ENCODE results near the gene DCLK2.

DCLK2 gene

DNA sequence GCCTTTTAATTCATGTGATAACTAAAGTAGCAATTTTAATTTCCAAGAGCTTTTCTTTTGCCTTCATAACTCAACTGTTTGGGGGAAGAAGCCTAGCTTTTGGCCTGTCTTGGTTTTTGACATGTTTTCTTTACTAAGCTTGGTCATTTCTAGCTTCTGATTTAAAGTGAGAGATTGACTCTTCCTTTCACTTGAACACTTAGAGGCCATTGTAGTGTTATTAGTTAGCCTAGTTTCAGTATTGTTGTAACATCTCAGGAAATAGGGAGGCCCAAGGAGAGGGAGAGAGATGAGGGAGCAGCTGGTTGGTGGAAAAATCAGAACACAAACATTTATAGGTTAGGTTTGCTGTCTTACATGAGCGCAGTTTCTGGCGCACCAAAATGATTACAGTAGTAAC, 44.8 kb downstream of the DCLK2 start:
- no peak for FAIRE-seq

DNA sequence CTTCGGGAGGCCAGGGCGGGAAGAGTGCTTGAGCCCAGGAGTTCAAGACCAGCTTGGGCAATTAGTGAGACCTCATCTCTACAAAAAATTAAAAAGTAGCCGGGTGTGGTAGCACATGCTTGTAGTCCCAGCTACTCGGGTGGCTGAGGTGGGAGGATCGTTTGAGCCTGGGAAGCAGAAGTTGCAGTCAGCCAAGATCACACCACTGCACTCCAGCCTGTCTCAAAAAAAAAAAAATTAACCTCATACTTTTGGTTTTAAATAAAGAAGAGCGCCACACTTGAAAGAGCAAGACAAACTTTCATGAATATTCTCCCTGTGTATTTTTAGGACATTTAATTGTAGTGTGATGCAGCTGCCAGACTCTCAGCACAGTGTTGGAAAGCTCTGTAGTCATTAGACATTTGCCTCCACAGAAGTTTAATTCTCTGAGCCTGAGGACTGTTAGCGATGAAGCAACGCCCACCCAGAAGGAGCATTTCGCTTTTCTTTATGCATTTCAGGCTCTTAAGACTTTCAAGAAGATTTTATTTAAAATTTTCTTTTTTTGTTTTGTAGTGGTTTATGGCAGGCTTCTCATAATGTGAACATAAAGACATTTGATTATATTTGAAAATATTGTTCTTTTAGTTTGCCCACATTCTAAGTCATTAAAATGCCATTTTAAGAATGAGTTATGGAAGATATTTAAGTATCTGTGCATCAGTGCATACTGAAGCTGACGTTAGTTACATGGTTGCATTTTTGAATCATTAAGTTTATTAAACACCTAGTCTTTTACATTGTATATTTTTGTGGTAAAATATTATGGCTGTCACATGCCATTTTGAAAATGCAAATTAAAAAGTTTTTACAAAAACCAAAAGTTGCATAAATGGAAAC, 45.8 kb downstream of the DCLK2 start:
- FAIRE-seq = no peak

DNA sequence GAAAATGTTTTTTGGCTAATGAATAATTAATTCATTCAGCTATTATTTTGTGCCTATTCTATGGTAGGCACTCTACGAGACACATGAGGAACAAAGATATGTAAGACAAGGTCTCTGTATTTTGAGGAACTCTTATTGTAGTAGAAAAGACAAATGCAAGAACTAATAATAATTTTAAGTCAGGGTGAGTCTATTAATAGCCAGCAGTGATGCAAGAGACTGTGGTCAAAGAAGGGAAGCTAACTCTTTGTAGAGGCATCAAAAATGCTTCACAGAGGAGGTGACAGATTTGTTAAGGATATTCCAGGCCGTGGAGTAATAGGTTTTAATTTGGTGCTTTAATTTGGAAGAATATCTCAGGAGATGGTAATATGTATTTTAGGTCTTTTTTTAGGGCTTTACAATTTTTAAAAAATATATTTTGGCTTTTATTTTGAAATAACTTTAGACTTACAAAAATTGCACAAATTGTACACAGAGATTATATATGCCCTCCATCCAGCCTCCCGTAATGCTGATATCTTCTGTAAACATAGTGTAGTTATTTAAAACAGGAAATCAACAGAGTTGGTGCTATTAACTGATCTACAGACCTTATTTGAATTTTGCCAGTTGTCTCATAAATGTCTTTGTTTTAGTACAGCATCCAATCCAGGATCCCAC, 48.1 kb downstream of the DCLK2 start:
- FAIRE-seq = no peak

GRCh38 chr4:150126864-150127203, 48.6 kb downstream of the DCLK2 start:
- FAIRE-seq = no peak

DNA sequence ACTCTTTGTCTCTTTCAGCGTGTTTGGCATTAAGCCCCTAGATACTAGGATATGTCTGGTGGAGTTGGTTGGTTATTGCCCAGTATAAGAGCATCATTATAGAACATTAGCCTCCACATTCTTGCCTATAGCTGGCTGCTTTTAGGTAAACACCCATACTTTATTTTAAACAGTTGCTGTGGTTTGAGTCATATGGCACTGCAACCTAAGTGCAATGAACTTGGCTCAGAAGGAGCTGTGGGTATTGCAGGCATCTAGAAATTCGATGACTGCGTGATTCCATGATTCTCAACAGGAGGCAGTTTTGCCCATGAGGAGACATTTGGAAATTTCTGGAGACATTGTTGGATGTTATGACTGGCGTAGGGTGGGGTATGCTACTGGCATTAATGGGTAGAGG, 49.5 kb downstream of the DCLK2 start:
- FAIRE-seq = no peak

- FAIRE-seq = no peak
Observed at GRCh38 chr4:150130933-150131332, 52.7 kb downstream of the DCLK2 start.

DNA sequence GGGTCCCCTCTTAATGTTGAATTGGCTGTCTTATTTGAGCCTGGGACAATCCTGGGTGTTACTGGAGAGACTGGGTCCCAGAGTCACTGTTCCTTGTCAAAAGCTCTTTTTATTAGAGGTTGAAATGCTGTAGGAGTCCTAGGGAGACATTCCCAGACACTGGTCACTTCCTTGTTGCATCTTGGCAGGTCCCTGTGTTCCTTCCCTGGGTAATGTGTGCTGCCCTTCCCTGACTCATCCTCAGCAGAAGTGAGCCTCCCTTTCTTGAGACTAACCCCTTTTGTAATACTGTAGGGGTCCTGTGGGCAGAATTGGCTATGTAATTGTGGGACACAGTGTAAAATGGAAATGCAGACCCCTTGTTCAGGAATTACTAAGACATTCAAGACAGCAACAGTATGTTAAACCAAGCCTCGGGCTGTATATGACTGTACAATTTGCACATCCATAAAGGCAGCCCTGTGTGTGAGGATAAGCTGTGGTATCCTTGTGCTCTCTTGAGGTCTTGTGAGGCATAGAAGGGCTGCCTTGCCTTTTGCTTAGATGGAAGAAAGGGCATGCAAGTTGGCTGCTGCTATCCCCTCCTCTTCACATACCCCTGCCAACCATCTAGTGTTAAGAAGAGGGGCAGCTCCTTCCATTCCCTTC, 53.5 kb downstream of the DCLK2 start:
- FAIRE-seq = no peak

GRCh38 chr4:150133605-150134004, 55.4 kb downstream of the DCLK2 start:
- no peak for FAIRE-seq

GRCh38 chr4:150135134-150135772, 57.0 kb downstream of the DCLK2 start:
- no peak for FAIRE-seq

DNA sequence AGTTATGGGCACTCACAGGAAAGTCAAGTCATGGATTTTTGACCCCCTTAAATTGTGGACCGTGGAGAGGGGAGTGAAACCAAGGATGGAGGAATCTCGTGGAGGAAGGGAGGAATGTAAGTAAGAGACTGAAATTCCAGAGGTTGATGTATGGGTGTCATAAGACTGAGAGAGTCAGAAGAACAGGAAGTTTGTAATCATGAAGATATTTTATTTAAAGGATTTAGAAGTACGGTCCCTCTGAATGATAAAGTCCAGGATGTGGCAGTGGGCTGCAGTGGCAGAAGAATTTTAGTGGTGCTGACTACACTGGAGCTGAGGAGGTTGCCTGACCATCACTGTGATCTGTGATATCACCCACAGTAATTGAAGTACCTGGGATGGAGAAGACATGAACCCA, 57.8 kb downstream of the DCLK2 start:
- FAIRE-seq = no peak

DNA sequence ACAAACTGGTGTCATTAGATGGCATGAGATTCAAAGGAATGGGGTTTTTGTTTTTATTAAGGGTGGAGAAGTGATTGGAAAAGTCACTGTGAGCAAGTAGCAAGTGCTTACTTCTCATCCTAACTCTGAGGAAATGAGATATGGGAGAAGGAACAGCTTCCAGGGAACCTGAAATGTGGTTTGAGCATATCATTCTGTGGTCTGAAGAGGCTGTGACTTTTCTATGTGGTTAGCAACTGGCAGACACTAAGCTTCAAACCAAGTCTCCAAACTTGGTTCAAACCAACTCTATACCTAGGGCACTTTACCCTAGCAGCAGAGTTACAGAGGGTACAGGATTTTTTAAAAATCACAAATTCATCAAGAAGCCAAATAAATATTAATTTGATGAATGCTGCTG, 58.2 kb downstream of the DCLK2 start:
- FAIRE-seq = no peak

DNA sequence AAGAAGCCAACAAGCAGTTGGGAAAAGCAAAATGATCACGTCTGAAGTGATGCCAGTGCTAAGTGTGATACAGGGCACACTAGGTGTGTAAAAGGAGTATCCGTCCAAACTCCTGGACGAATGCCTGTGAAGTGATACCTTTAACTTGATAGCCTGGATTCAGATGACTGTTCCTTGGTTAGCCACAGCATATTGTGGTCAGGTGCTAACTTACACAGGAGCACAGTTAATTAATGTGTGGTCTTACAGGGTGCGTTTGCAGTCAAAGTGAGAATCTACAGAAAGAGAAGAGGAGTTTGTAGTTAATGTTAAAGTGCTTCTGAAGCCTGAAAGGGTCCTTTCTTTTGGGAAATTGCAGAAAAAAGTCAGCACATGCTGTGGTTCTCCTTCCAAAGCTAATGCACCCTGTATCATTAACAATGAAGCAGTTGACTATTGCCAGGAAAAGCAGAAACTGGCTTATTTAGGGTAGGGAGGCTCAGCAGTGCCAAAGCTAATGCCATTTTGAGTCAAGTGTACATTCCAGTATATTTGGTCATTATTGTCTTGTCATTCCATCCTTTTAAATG, 61.1 kb downstream of the DCLK2 start:
- FAIRE-seq = no peak

DNA sequence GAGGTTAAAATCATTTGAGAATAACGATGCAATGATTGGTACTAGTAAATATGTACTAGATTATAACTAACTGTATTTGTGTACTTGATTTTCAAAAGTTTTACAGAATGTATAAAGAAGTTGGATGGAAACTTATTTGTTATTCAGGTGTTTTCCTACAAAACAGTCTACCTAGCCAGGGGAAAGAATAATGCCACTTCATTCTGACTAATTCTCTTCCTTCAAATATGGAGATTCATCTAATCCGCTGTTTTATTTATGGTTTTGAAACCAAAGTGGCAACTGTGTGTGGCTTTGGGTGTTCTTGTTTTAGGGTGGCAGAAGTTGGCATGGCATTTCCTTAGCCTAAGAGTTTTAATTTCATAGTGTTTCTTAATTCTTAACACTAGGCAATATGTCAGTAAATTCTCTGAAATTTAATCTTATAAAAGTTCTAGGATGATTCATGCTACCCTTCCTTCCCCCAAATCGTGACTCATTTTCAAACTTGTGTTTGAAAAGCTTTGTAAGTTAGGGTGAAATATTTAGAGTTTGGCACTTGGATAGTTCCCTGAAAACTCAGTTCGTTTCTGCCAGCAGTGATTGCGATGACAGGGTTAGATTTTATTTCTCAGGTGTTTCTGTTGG, 62.6 kb downstream of the DCLK2 start:
- no peak for FAIRE-seq

- peak; percentile 97 for FAIRE-seq
Observed at GRCh38 chr4:150141756-150142155, 63.5 kb downstream of the DCLK2 start.

DNA sequence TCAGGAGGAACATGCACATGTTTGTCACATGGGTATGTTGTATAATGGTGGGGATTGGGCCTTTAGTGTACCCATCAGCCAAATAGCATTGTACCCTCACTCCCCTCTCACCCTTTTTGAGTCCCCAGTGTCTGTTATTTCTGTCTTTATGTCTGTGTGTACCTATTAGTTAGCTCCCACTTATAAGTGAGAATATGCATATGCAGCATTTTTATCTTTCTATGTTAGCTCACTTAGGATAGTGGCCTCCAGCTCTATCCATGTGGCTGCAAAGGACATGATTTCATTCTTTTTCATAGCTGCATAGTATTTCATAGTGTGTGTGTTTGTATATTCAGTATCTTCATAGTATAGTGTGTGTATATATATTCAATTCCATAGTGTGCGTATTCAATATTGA, 64.6 kb downstream of the DCLK2 start:
- FAIRE-seq = no peak

DNA sequence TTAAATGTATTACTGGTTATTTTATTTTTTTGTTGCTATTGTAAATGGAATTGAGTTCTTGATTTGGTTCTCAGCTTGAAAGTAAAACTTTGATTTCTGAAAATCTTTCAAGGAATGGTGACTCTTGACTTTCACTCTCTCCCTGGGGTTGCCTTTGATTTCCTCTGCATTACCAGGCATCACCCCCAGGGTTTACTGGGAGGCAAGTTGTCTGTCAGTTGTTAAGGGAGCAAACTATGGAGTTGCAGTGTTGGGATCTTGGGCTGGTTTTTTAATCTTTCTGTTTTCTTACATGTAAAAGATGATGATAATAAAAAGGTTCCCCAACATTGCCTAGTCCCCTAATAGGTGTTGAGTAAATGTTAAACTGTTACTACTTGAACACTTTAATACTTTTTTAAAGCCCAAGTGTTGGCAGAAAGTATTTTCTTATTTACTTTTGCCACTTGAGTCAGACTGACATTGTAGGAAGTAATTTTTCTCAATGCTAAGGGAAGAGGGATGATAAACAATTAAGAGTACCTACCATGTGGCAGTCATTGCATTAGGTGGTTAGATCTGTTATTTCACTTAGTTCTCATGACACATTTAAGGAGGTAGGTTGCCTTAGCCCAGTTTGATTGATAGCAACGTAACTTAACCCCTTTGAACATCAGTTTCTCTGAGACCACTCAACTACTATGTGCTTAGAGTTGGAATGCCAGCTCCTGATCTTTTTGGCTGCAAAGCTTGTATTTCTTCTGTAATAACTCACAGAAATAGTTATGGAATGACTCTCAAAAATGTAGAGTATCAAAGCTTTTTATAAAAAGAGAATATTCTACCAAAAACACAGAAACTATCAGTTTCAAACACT, 67.1 kb downstream of the DCLK2 start:
- no peak for FAIRE-seq

- no peak for FAIRE-seq
Observed at GRCh38 chr4:150145946-150146340, 67.7 kb downstream of the DCLK2 start.

- peak; percentile 86 for FAIRE-seq
Observed at GRCh38 chr4:150149381-150149780, 71.1 kb downstream of the DCLK2 start.

- FAIRE-seq = no peak
Observed at GRCh38 chr4:150150629-150151062, 72.4 kb downstream of the DCLK2 start.

DNA sequence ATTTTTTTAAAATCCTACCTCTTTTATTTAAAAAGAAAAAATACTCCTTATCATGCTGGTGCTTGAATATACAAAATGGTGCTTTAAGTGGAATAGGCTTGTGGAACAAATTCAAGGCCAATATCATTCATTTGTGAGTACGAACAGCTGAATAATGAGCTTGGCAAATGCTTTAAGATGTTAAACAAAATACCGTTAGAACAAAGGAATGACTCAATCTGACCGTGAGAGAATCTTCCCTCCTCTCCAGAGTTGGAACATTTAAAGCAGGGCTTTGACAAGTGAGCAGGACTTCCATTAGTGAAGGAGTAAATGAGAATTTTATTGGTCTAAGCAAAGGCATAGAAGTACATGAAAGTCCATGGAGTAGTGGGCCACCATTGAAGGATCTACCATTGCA, 74.5 kb downstream of the DCLK2 start:
- no peak for FAIRE-seq

- no peak for FAIRE-seq
Observed at GRCh38 chr4:150155391-150155790, 77.1 kb downstream of the DCLK2 start.

DNA sequence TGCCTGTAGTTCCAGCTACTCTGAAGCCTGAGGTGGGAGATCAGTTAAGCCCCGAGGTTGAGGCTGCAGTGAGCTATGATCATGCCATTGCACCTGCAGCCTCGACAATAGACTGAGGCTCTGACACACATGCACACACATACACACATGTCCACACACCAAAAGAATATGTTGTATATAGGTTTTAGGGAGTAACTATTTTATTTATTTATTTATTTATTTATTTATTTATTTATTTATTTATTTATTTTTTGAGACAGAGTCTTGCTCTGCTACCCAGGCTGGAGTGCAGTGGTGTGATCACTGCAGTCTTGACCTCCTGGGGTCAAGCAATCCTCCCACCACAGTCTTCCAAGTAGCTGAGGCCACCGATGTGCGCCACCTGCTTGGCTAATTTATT, 78.3 kb downstream of the DCLK2 start:
- no peak for FAIRE-seq
